ENCODE results near the gene CORO2A. TPM values are rescaled to one million over a fixed set of nuclear protein-coding genes. Genes with fewer than 3 reads are reported as not detected.

Gene CORO2A
- total RNA-seq, 2 experiments from 2014 or later: 6.8 to 8.5 TPM

- ATAC-seq (ENCODE audit: poor library complexity): no peak
- H3K27ac Mint-ChIP-seq: peak overlapping the region; percentile 2
- H3K4me1 Mint-ChIP-seq (ENCODE audit: low read depth): peaks cover 42% of the 10 kb centered on the region
- H3K27me3 ChIP-seq (ENCODE audit: control insufficient read depth in 1 of 2, insufficient read depth in 2 of 2, low read length in 2 of 2): no peaks in the 10 kb centered on the region
- H3K9me3 Mint-ChIP-seq: no peaks in the 10 kb centered on the region
- TF ChIP-seq CTCF (IDR thresholded peaks at IDR 0.05): no peak
- no peak overlapping the region for H3K4me3 ChIP-seq (ENCODE audit: low read length)
- H3K4me3 Mint-ChIP-seq: no peak overlapping the region
- no peak for DNase-seq
- H3K4me1 ChIP-seq (ENCODE audit: insufficient read depth, low read length): peaks cover 12% of the 10 kb centered on the region
- no peak overlapping the region for H3K27ac ChIP-seq (ENCODE audit: low read depth in 1 of 2, low read length in 2 of 2)
- no peaks in the 10 kb centered on the region for H3K27me3 Mint-ChIP-seq
- intact Hi-C loops (cut with DNase I, micrococcal nuclease): no loop called here
- H3K36me3 ChIP-seq (ENCODE audit: insufficient read depth, low read length): no peaks in the 10 kb centered on the region
- ChIA-PET POLR2A (no interaction called here), CTCF (no interaction called here)
- H3K36me3 Mint-ChIP-seq (ENCODE audit: low read depth): no peaks in the 10 kb centered on the region
- no peaks in the 10 kb centered on the region for H3K9me3 ChIP-seq (ENCODE audit: control insufficient read depth in 1 of 2, insufficient read depth in 1 of 2, low read length in 2 of 2)
Observed at GRCh38 chr9:98178874-98179850, 13.3 kb downstream of the CORO2A start.

GRCh38 chr9:98176391-98177259, 15.8 kb downstream of the CORO2A start:
- peak overlapping the region; percentile 10 for H3K27ac Mint-ChIP-seq
- POLR2A ChIA-PET: no interaction called here

More at GRCh38 chr9:98176391-98177259, 15.8 kb downstream of the CORO2A start:
- Histone ChIP-seq H3K4me1 (ENCODE audit: insufficient read depth, low read length) (peaks cover 16% of the 10 kb centered on the region), H3K27ac (ENCODE audit: low read depth in 1 of 2, low read length in 2 of 2) (no peak overlapping the region), H3K4me3 (ENCODE audit: low read length) (no peak overlapping the region), H3K27me3 (ENCODE audit: control insufficient read depth in 1 of 2, insufficient read depth in 2 of 2, low read length in 2 of 2) (no peaks in the 10 kb centered on the region), H3K36me3 (ENCODE audit: insufficient read depth, low read length) (peaks cover 2% of the 10 kb centered on the region), H3K9me3 (ENCODE audit: control insufficient read depth in 1 of 2, insufficient read depth in 1 of 2, low read length in 2 of 2) (no peaks in the 10 kb centered on the region)
- H3K9me3 Mint-ChIP-seq: no peaks in the 10 kb centered on the region
- ATAC-seq (ENCODE audit: poor library complexity) (no peak), DNase-seq (no peak)
- H3K4me3 Mint-ChIP-seq: no peak overlapping the region
- CTCF ChIA-PET: no interaction called here
- no peak for TF ChIP-seq CTCF (IDR thresholded peaks at IDR 0.05)
- H3K4me1 Mint-ChIP-seq (ENCODE audit: low read depth): peaks cover 39% of the 10 kb centered on the region
- no peaks in the 10 kb centered on the region for H3K36me3 Mint-ChIP-seq (ENCODE audit: low read depth)
- H3K27me3 Mint-ChIP-seq: no peaks in the 10 kb centered on the region
- intact Hi-C loops (cut with DNase I, micrococcal nuclease): no loop called here
